K562 (cell line): ENCODE measurements around the gene NRDE2. TPM values are rescaled to one million over a fixed set of nuclear protein-coding genes. Genes with fewer than 3 reads are reported as not detected.
A peak's percentile ranks its signal among the peaks of the same experiment; 100 is the strongest.

Experiments
- CHAMP1 ChIP-seq: fragments of 450-650 bp; IDR thresholded peaks from 2 replicates; pipeline ENCODE4 v1.6.1; 2016; ENCODE audit warnings: mild to moderate bottlenecking
- CXXC5 ChIP-seq: fragments of 250-450 bp; sonication (Bioruptor Pico); IDR thresholded peaks from 2 replicates; pipeline ENCODE4 v1.8.0; 2022; ENCODE audit warnings: inconsistent platforms, mild to moderate bottlenecking, moderate library complexity
- E2F6 ChIP-seq, 2 experiments: IDR thresholded peaks; 2 replicates each; pipeline ENCODE4 v1.6.1; 2011; ENCODE audit warnings: borderline replicate concordance in 1 of 2, control low read depth in 1 of 2, low read depth in 1 of 2, low read length in 1 of 2, mild to moderate bottlenecking in 1 of 2, mixed read lengths in 1 of 2, moderate library complexity in 1 of 2; ENCODE audit not compliant: insufficient read depth in 1 of 2, insufficient read length in 1 of 2, poor library complexity in 1 of 2, severe bottlenecking in 1 of 2; ENCODE audit errors: extremely low read depth in 1 of 2
- EHMT2 ChIP-seq: fragments of 450-650 bp; IDR thresholded peaks from 2 replicates; pipeline ENCODE4 v1.6.1; 2018; ENCODE audit warnings: antibody characterized with exemption
- EP400 ChIP-seq: fragments of 450-650 bp; IDR thresholded peaks from 2 replicates; pipeline ENCODE4 v1.6.1; 2017; ENCODE audit warnings: antibody characterized with exemption, mild to moderate bottlenecking, moderate library complexity
- FOXK1 ChIP-seq: sonication (generic); formaldehyde crosslinking; IDR thresholded peaks from 2 replicates; pipeline ENCODE4 v1.8.0; 2022; ENCODE audit warnings: missing genetic modification reagents, mild to moderate bottlenecking, borderline replicate concordance
- HNRNPLL ChIP-seq: fragments of 200-400 bp; formaldehyde crosslinking; IDR thresholded peaks from 2 replicates; pipeline ENCODE4 v1.6.1; 2017; ENCODE audit warnings: low read length, low read depth, mild to moderate bottlenecking; ENCODE audit not compliant: poor library complexity, severe bottlenecking
- NCOA1 ChIP-seq: fragments of 450-650 bp; IDR thresholded peaks from 2 replicates; pipeline ENCODE4 v1.6.1; 2016; ENCODE audit warnings: low read depth
- NCOA2 ChIP-seq, 2 experiments: fragments of 450-650 bp; IDR thresholded peaks; 2 replicates each; pipeline ENCODE4 v1.6.1; 2018; ENCODE audit warnings: mild to moderate bottlenecking in 2 of 2, moderate library complexity in 1 of 2; ENCODE audit not compliant: partially characterized antibody in 2 of 2
- NFE2 ChIP-seq: IDR thresholded peaks from 2 replicates; pipeline ENCODE4 v1.6.1; 2014; ENCODE audit warnings: antibody characterized with exemption, low read depth
- POLR2A ChIP-seq: fragments of 450-650 bp; conservative IDR thresholded peaks from 2 replicates; pipeline ENCODE4 v1.6.1; 2016
- RAD21 ChIP-seq, 2 experiments: fragments of 250-450 bp in 1 of 2; fragments of 450-650 bp in 1 of 2; sonication (Bioruptor Pico) in 1 of 2; formaldehyde crosslinking in 1 of 2; IDR thresholded peaks in 1 of 2; conservative IDR thresholded peaks in 1 of 2; 2 replicates each; pipeline versions ENCODE4 v1.4.0 to v1.8.0; 2020 to 2022; ENCODE audit warnings: mild to moderate bottlenecking in 2 of 2, moderate library complexity in 1 of 2
- RBFOX2 ChIP-seq: fragments of 200-400 bp; formaldehyde crosslinking; IDR thresholded peaks from 2 replicates; pipeline ENCODE4 v1.6.1; 2017; ENCODE audit warnings: low read depth, mild to moderate bottlenecking, low read length, moderate library complexity
- SREBF2 ChIP-seq: sonication (generic); formaldehyde crosslinking; IDR thresholded peaks from 2 replicates; pipeline ENCODE4 v1.4.0; 2020; ENCODE audit warnings: mild to moderate bottlenecking, missing genetic modification reagents
- TAF15 ChIP-seq: fragments of 200-400 bp; formaldehyde crosslinking; IDR thresholded peaks from 2 replicates; pipeline ENCODE4 v1.6.1; 2017; ENCODE audit warnings: mild to moderate bottlenecking, low read depth, low read length, moderate library complexity
- TFAP4 ChIP-seq: sonication (generic); formaldehyde crosslinking; IDR thresholded peaks from 2 replicates; pipeline ENCODE4 v1.8.0; 2022; ENCODE audit warnings: missing genetic modification reagents, mild to moderate bottlenecking, moderate library complexity, borderline replicate concordance
- ZBTB1 ChIP-seq: sonication (generic); formaldehyde crosslinking; IDR thresholded peaks from 2 replicates; pipeline ENCODE4 v1.8.1; 2023; ENCODE audit warnings: missing genetic modification reagents, low read depth, mild to moderate bottlenecking, borderline replicate concordance
- ZFP91 ChIP-seq: sonication (generic); formaldehyde crosslinking; IDR thresholded peaks from 2 replicates; pipeline ENCODE4 v1.8.0; 2022; ENCODE audit warnings: mild to moderate bottlenecking, missing genetic modification reagents
- ZNF512 ChIP-seq: IDR thresholded peaks from 2 replicates; pipeline ENCODE4 v1.6.1; 2016; ENCODE audit warnings: missing genetic modification characterization, missing compliant biosample characterization
- polyA plus RNA-seq, 8 experiments: library from polyadenylated mRNA; depleted of rRNA in 4 of 8; stranded (reverse) in 5 of 8; unstranded in 3 of 8; fragments of >200 nt; fragmentation: Nextera tagmentation in 2 of 8; fragmentation: Illumina TruSeq in 1 of 8; extraction: Ambion mirVana in 2 of 8; extraction: Trizol in 1 of 8; gene quantifications; 2 replicates each; pipeline versions ENCODE4 v1.2.1 to v1.2.3, GENCODE V29; 2011 to 2014; ENCODE audit warnings: inconsistent platforms in 1 of 8, missing spikeins in 1 of 8
- total RNA-seq, 7 experiments: library from RNA; depleted of rRNA in 6 of 7; stranded (reverse); fragments of >200 nt in 6 of 7; fragmentation: Illumina TruSeq in 2 of 7; extraction: Trizol in 2 of 7; gene quantifications; 2 replicates each; pipeline versions ENCODE4 v1.2.1 to v1.2.3, GENCODE V29; 2011 to 2021; ENCODE audit warnings: low replicate concordance in 1 of 7

Gene NRDE2
- total and polyA plus RNA-seq, 9 of the 15 experiments (the other 6 are each of a cell fraction or from before 2014, with no cell fraction given) = 3.3 to 15.0 (median 8.4) TPM

GRCh38 chr14:90256354-90257131 is 75.2 kb downstream of the NRDE2 start, which contains the start of gene PSMC1 (continued):
- 0 out of 2 replicates have a peak, but pooled peaks have one; percentile 4 for TF ChIP-seq ZNF512 (tag)
- TF ChIP-seq ZBTB1 = no peak
- TF ChIP-seq CHAMP1 = peak; percentile 63; the same call in 1 of the 2 replicates
- no peak for TF ChIP-seq ZFP91 (CRISPR knock-in tag)
- TF ChIP-seq TFAP4 (CRISPR knock-in tag) = peak; percentile 59; the same call in 1 of the 2 replicates
- TF ChIP-seq HNRNPLL = peak; percentile 61
- peak; percentile 94 for TF ChIP-seq EHMT2
- peak; percentile 87 for TF ChIP-seq NFE2
- peak in 1 of 2 experiments; percentile 56 for TF ChIP-seq E2F6 (IDR thresholded peaks at IDR 0.05; ENCODE audit: borderline replicate concordance in 1 of 2, extremely low read depth in 1 of 2, insufficient read depth in 1 of 2, insufficient read length in 1 of 2, low read depth in 1 of 2, low read length in 1 of 2, poor library complexity in 1 of 2, severe bottlenecking in 1 of 2)
- no peak for TF ChIP-seq SREBF2 (CRISPR knock-in tag)
- peak; percentile 73 for TF ChIP-seq EP400
- peak; percentile 60; the same call in 1 of the 2 replicates for TF ChIP-seq NCOA1
- TF ChIP-seq TAF15 = no peak
- no peak for TF ChIP-seq NCOA2 (IDR thresholded peaks at IDR 0.05; ENCODE audit: partially characterized antibody in 2 of 2)
- peak; percentile 84 for TF ChIP-seq CXXC5 (CRISPR knock-in tag)
- TF ChIP-seq RAD21 (CRISPR knock-in tag; conservative IDR thresholded peaks at IDR 0.05 in 1 of 2, IDR thresholded peaks at IDR 0.05 in 1 of 2) = no peak
- peak; percentile 65; the same call in 1 of the 2 replicates for TF ChIP-seq FOXK1 (CRISPR knock-in tag)
- peak; percentile 92 for TF ChIP-seq RBFOX2
- TF ChIP-seq POLR2A = peak; percentile 87
